GM18511 (cell line): ENCODE results near the gene SMURF1.
"Not testable (repeated sequence)": the region's sequence is repeated elsewhere in the genome, so short reads cannot be mapped to it uniquely, and the experiment has no call there.

ENCODE experiments used
- ATAC-seq: cut with Tn5 transposase; IDR thresholded peaks from one replicate; pipeline ENCODE4 v1.9.1; 2021; ENCODE audit warnings: mild to moderate bottlenecking, moderate library complexity; ENCODE audit not compliant: unreplicated experiment

SMURF1 gene

GRCh38 chr7:99143853-99144672, at the start of gene SMURF1:
Gene SMURF1 (minus strand): TSS chr7:99144108. CDS start chr7:99143780, 328 bp downstream.
- peak; percentile 82 for ATAC-seq

GRCh38 chr7:99191869-99192596, 48.1 kb upstream of the SMURF1 start:
- peak; percentile 61 for ATAC-seq

DNA sequence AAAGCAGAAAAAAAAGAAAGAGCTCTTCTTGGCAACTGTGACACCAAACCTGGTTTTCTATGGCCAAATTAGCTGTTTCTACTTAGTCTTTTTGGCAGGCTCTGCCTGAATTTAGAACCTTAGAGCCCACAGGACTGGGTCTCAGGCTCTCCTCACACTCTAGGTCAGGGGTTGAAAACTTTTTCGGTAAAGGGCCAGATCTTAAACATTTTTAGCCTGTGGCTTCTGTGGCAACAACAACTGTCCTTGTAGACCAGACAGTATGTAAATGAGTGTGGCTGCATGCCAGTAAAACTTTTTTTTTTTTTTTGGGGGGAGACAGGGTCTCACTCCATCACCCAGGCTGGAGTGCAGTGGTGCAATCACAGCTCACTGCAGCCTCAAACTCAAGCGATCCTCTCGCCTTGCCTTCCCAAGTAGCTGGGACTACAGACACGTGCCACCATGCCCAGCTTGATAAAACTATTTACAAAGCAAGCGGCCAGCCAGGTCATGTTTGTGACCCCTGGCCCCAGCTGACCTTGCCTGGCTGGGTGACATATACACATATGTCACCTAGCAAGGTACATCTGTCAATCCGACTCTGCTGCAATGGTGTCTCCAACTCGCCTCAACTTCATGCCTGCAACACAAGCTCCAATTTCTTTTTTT, 46.6 kb upstream of the SMURF1 start:
- ATAC-seq = peak; percentile 78

DNA sequence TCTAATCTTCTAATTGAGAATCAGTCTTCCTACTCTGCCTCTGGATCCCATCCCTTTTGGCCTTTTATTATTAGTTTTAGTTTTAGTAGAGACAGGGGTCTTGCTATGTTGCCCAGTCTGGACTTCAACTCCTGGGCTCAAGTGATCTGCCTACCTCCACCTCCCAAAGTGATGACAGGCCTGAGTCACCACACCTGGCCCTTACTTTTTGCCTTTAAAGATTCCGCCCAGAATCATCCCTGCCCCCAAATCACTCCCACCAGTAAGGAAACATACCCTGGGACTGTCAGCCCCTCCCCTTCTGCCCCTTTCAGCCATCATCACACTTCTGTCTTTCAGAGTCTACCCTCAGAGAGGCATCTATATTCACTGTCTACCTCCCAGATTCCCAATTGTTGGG, 45.3 kb upstream of the SMURF1 start:
- ATAC-seq = no peak

- ATAC-seq = no peak
Measured at GRCh38 chr7:99188221-99188620, 44.3 kb upstream of the SMURF1 start.

GRCh38 chr7:99184532-99185218, 40.8 kb upstream of the SMURF1 start:
- ATAC-seq = no peak

DNA sequence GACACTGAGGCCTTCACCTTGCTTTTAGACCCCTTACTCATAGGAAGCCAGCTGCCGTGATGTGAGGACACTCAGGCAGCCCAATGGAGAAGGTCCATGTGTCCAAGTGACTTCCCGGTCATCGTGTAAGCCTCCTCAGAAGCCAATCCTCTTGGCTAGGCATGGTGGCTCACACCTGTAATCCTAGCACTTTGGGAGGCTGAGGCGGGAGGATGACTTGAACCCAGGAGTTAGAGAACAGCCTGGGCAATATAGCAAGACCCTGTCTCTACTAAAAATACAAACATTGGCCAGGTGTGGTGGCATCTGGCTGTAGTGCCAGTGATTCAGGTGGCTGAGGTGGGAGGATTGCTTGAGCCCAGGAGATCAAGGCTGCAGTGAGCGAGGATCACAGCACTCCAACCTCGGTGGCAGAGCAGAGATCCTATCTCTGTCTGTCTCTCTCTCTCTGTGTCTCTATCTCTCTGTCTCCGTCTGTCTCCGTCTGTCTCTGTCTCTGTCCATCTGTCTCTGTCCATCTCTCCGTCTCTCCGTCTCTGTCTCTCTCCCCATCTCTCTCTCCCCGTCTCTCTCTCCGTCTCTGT, 36.3 kb upstream of the SMURF1 start:
- no peak for ATAC-seq

DNA sequence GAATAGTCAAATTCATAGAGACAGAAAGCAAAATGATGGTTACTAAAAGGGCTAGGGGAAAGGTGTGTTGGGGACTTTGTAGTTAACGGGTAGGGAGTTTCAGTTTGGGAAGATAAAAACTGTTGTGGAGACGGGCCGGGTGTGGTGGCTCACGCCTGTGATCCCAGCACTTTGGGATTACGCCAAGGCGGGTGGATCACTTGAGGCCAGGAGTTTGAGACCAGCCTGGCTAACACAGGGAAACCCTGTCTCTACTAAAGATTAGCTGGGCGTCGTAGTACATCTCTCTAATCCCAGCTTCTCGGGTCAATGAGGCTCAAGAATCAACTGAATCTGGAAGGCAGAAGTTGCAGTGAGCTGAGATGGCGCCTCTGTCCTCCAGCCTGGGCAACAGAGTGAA, 33.3 kb upstream of the SMURF1 start:
- ATAC-seq = no peak

GRCh38 chr7:99173787-99174186, 29.9 kb upstream of the SMURF1 start:
- no peak for ATAC-seq

DNA sequence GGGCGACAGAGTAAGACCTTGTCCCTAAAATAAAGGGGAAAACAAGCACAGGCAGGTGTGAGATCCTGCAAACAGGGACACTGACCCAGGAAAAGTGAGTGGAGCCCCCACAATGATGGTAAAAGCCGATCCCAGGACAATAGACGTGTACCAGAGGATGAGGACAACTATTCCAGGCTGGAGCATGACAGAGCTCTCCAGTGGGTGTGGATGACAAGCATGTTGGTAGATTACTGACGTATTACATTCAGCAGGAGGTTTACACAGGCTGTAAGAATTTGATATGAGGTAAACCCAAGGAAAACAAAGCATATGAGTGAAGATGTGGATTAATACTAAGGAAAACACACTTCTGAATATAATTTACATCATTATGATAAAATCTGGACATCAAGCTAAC, 27.8 kb upstream of the SMURF1 start:
- no peak for ATAC-seq

- no peak for ATAC-seq
Measured at GRCh38 chr7:99170730-99171074, 26.8 kb upstream of the SMURF1 start.

DNA sequence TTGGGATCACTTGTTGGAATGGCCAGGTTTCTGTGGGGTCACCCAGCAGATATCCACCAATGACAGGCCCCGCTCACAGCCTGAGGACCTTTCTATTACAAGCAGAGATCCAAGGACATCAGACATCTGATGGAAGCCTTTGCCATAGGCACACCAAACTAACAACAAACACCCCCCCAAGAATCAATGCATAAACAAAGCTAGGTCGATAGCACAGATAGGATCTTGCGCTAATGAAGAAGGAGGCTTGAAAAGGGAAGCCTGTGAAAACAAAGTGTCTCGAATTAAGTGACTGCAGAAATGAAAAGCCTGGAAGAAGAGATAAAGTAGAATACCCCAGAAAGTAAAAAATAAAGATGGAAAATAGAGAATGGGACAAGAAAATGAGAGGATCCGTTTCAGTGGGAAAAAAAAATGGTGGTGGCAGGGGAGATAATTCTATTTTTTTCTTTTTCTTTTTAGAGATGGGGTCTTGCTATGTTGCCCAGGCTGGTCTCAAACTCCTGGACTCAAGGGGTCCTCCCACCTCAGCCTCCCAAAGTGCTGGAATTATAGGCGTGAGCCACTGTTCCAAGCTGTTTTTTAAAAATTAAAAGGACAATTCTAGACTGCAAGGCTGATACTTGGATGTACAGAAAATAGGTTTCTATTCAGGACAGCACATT, 26.3 kb upstream of the SMURF1 start:
- ATAC-seq = no peak

GRCh38 chr7:99167072-99167471, 23.2 kb upstream of the SMURF1 start:
- no peak for ATAC-seq

DNA sequence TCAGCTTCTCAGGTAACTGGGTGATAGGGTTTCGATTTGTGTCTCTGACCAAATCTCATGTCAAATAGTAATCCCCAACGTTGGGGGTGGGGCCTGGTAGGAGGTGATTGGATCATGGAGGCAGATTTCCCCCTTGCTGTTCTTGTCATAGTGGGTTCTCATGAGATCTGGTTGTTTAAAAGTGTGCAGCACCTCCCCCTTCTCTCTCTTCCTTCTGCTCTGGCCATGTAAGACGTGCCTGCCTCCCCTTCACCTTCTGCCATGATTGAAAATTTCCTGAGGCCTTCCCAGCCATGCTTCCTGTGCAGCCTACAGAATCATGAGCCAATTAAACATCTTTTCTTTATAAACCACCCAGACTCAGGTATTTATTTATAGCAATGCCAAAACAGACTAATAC, 21.9 kb upstream of the SMURF1 start:
- no peak for ATAC-seq

GRCh38 chr7:99163669-99164068, 19.8 kb upstream of the SMURF1 start:
- ATAC-seq = not testable (repeated sequence)

GRCh38 chr7:99156649-99157048, 12.7 kb upstream of the SMURF1 start:
- no peak for ATAC-seq

- ATAC-seq = no peak
Measured at GRCh38 chr7:99155211-99155610, 11.3 kb upstream of the SMURF1 start.

- no peak for ATAC-seq
Measured at GRCh38 chr7:99146979-99147378, 3.1 kb upstream of the SMURF1 start.

DNA sequence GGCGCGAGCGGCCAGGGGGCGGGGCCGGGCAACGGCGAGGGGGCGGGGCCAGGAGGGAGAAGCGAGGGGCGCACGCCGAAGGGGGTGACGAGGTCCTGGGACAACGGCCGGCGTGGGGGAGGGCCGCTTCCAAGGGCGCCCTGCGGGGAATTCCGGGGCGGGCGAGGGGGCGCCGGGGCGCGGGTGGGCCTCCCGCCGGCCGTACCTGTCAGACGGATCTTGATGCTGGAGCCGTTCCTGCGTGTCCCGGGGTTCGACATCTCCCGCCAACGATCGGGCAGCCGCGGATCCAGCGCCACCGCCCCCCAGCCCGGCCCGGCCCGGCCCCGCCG, 421 bp downstream of the SMURF1 start:
- ATAC-seq = peak; percentile 39

- no peak for ATAC-seq
Measured at GRCh38 chr7:99142727-99143520, 984 bp downstream of the SMURF1 start.
